ENCODE data around the gene TSHZ2.

- TF ChIP-seq, protein P1, sequence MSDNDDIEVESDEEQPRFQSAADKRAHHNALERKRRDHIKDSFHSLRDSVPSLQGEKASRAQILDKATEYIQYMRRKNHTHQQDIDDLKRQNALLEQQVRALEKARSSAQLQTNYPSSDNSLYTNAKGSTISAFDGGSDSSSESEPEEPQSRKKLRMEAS (IDR thresholded peaks at IDR 0.05) = no peak
- no peak for TF ChIP-seq CREB1 (IDR thresholded peaks at IDR 0.05; ENCODE audit: low read depth)
- no peak for TF ChIP-seq ZBTB7A (IDR thresholded peaks at IDR 0.05; ENCODE audit: low read depth)
- no peak for TF ChIP-seq REST (IDR thresholded peaks at IDR 0.05; ENCODE audit: low read depth)
- no peak for TF ChIP-seq RAD21 (IDR thresholded peaks at IDR 0.05; ENCODE audit: low read depth)
- TF ChIP-seq EP300 (IDR thresholded peaks at IDR 0.05; ENCODE audit: borderline replicate concordance) = no peak
- TF ChIP-seq NFIC (IDR thresholded peaks at IDR 0.05) = no peak
- no peak for TF ChIP-seq CEBPB (IDR thresholded peaks at IDR 0.05)
- TF ChIP-seq FOXM1 (IDR thresholded peaks at IDR 0.05; ENCODE audit: borderline replicate concordance, low read depth) = no peak
- TF ChIP-seq TEAD4 (IDR thresholded peaks at IDR 0.05) = no peak
Measured at GRCh38 chr20:53019464-53019863, 47.3 kb downstream of the TSHZ2 start.

All from Ishikawa (cell line).